NCI-H2081 treated with DMSO at 0.1 percent for 48 hours (cell line): ENCODE data around the gene B3GNT2.
"Not testable (repeated sequence)": the region's sequence is repeated elsewhere in the genome, so short reads cannot be mapped to it uniquely, and the experiment has no call there.

ENCODE experiments used
- DNase-seq: peaks from one replicate; lab custom pipeline; 2025; lab: John Stamatoyannopoulos, UW

B3GNT2 gene

DNA sequence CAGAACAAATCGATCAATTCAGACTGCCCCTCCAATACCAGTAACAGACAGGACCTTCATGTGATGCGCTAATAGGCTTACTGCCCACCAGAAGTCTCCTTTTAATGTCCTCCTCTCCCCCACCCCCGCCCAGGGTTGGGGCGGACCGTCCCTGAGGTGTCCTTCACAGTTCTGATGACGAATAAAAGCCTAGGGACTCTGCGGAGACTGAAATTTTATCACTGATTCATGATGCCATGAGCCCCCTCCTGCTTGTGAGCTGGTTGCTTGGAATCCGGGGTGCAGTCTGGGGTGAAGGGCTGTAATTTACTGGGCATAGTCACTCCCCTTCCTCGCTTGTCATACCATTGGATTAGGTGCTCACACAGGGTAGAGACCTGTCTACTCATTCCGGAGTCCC is 42.3 kb downstream of the B3GNT2 start:
- no peak for DNase-seq

- no peak for DNase-seq
Measured at GRCh38 chr2:62240546-62240945, 44.6 kb downstream of the B3GNT2 start.

DNA sequence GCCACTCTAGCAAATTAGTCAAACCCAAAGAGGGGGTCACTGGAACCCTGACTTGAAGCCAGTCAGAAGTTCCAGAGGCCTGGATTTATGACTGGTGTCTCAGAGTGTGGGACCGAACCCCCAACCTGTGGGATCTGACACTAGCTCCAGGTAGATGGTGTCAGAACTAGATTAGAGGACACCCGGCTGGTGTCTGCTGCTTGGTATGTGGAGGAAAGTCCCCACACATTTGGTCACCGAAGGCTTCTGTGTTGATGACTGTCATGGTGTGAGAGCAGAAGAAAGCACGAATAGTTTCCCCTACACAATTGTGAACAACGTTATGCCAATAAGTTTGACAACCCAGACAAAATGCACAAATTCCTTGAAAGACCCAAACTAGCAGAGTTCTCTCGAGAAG is 48.1 kb downstream of the B3GNT2 start:
- no peak for DNase-seq

DNA sequence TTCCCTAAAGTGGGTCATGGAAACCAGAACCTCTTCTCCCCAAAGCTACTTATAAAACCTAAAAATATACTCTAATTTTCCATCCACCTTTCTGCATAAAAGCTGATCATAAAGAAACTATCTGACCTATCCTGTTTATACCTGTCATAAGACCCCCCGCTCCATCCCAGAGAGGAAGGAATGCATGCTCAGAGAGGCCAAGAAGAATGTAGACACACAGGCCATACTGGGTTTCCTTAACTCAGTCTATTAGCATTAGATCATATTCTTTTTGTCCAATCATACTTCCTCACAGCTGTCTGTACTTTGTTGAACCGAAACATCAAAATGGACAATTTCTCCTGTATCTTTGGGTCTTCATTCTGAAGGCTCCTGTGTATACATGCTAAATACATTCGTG is 52.3 kb downstream of the B3GNT2 start:
- DNase-seq: no peak

- no peak for DNase-seq
Measured at GRCh38 chr2:62250239-62250638, 54.3 kb downstream of the B3GNT2 start.

- no peak for DNase-seq
Measured at GRCh38 chr2:62254424-62255266, 58.7 kb downstream of the B3GNT2 start.

DNA sequence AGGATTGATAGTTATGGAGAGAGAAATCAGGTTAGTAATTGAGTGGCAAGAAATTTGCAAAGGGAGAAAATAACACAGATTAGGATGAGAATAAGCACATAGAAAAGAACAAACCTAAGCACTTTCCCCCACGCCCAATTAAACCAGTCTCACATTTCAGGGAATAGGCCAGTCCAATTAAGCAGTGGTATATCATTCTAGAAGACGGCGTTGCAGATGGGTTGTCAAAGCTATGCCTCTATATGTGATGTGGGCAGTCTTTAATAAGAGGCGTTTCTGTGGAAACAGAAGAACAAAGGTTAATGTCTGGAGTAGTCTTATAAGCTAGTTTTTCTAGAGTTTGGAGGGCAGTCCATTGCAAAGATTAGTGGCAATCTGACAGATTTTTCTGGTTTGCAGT is 61.6 kb downstream of the B3GNT2 start:
- DNase-seq: no peak

DNA sequence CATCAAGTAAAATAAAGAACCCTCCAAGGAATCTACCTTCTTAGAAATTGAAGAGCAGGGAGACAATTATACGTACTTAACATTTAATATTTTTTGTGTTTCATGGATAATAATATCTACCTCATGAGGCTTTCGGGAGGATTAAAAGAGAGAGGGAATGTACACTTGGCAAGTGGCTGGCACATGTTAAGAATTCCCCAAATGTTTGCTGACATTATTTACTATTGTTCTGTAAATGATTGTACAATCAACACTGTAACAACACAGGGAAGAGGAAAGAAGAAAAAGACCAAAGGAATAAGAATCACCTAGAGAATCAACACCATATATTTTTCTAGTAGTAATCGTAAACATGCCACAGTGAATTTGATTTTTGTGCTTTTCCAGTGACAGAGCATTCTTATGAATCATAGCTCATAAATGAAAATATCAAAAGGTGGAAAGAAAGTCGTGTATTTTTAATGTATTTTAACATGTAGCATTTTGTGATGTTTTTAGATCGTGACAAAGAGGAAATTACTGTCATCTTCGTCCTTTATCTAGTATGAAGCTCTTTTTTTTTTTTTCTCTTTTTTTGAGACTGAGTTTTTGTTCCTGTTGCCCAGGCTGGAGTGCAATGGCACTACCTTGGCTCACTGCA is 67.3 kb downstream of the B3GNT2 start:
- DNase-seq: no peak

DNA sequence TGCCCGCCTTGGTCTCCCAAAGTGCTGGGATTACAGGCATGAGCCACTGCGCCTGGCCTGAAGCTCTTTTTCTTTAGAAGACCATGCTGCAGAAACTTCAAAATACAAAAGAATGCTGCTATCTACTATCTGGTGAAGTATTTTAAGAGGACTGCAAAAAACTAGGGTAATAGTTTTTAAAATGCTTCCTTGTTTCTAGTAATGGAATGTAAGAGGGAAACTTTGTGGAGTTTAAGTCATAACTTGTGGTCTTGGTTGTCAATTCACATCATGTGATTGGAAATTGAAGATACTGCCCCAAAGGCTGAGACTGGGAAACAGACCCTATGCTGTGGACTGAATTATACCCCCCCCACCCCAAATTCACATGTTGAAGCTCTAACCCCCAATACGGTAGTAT is 68.3 kb downstream of the B3GNT2 start:
- DNase-seq: no peak

- DNase-seq: no peak
Measured at GRCh38 chr2:62265106-62265505, 69.2 kb downstream of the B3GNT2 start.

DNA sequence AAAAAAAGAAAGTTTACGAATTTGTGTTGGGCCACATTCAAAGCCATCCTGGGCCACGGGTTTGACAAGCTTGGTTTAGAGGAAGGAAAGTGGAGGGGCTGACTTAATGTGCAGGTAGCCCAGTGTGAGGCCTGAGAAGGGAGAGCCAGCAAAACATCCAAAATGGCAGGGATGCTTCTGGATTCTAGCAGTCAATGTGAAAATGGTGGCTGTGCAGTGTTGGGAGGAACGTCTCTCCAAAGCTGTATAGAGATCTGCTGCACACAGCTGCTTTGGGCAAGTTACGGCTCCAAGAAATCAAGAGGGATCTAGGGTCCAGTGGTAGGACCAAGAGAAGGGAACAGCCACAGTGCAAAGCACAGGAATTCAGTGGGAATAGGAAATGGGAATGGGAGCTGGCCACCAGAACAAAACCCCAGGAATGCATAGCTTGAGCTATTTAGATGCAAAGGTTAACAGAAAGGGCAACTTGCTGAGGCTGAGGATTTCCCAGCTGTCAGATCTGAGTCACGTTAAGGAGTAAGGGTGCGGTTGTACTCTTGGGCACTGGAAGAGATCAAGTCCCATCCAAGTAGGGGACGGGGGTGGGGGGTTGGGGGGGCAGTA is 70.6 kb downstream of the B3GNT2 start:
- DNase-seq: no peak

DNA sequence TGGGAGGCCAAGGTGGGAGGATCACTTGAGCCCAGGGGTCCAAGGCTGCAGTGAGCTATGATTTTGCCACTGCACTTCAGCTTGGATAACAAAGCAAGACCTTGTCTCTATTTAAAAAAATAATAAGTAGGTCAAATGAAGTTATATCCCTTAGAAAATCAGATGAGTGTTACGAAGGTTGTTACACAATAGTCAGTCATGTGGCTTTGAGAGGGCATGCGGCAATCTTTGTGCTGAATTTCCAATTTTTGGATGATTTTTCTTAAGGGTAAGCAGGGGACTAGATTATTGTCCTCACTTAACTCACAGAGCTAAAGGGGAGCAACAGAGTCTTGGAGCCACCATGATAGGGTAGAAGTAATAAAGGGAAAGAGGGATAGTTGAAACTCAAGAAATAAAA is 71.8 kb downstream of the B3GNT2 start:
- no peak for DNase-seq

- not testable (repeated sequence) for DNase-seq
Measured at GRCh38 chr2:62268681-62269188, 72.8 kb downstream of the B3GNT2 start.

DNA sequence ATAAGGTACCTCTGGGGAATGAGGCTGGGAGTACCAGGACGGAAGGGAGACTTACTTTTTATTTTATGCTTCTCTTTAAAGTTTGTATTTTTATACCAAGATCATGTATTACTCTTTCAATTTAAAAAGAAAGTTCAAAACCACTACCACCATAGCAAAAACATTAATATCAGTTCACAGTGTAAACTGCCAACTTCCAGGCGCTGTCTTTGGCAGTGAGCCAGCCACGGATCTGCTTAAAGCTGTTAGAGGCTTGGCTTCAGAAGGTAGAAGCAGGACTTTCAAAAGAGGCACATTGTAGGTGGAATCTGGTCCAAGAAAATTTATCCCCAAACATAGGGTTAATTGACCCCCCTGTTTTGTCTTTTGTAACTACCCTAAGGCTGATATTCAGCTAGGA is 74.8 kb downstream of the B3GNT2 start:
- no peak for DNase-seq
